Activated CD4-positive, alpha-beta T cell treated with anti-CD3 and anti-CD28 coated beads, Interleukin-2, amount 50 U/mL, for 1 hour (primary cell): ENCODE data around the gene EYS.
"Not testable (repeated sequence)": the region's sequence is repeated elsewhere in the genome, so short reads cannot be mapped to it uniquely, and the experiment has no call there.

Experiments used
- DNase-seq: peaks from one replicate; pipeline ENCODE4 v3.0.0-alpha.2; 2020

EYS gene

DNA sequence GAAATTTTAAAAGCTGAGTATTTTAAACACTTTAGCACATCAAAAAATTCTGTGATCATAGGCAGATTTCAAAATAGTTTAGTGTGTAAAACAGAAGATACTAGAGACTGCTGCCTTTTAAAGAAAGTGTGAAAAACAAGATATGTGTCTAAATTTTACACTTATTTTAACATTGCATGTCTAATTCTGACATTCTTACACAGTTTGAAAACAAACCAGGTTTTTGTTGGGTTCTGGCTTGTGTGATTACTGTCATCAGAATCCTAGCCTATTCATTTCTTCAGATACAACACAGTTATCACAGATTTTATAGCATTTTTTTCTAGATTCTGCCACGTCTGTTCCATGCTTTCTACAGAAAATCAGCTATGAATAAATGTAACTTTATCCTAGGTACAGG lies 257.1 kb downstream of the EYS start:
- DNase-seq = no peak

DNA sequence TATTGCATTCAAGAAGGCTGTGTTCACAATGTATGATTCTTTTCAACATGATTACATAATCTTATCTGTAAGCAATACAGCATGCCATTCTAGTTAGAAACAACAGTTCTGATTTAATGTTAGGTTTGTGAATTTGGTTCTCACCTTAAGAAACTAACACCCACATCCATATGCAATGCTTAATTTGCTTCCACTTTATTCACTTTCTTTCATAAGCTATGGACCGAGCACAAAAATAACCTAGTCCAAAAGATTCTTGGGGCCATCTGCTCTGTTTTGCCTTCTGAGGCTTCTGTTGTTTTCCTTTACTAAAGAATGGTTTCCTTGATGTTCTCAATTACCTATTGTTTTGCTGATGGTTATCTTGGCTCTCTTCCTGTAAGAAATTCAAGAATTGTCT lies 258.2 kb downstream of the EYS start:
- DNase-seq = no peak

DNA sequence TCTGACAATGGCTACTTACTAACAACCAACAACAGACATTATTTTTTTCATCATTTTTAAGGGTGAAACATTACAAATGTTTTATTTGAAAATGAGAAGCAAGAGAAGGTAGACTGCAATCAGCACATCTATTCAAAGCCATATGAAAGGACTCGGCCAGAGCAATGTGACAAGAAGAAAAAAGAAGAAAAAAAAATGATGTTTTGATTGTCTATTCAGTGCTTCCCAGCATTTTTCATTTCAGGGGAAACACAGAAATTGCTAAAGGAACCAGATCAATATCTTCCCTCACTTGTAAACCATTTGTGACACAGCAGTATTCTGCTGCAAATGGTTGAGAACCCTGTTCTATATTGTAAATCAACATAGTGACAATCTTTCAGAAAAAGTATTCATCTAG lies 270.7 kb downstream of the EYS start:
- DNase-seq = no peak

DNA sequence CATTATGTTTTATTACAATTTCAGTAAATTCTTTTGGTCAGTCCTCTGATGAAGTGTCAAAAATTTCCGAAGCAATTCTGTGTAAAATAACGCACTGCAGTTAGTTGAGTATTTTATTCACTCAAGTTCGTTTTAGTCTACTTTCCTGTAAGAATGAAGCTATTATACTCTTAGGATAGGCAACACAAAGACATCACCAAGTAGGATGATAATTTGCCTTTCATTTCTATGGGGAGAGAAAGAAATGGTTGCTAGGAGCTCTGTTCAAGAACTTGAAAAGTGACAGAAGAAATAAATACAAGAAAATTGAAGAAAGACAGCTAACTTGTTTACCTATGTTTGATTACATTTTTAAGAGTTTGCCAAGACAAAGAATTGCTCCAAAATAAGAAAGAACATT lies 290.4 kb downstream of the EYS start:
- DNase-seq = no peak

DNA sequence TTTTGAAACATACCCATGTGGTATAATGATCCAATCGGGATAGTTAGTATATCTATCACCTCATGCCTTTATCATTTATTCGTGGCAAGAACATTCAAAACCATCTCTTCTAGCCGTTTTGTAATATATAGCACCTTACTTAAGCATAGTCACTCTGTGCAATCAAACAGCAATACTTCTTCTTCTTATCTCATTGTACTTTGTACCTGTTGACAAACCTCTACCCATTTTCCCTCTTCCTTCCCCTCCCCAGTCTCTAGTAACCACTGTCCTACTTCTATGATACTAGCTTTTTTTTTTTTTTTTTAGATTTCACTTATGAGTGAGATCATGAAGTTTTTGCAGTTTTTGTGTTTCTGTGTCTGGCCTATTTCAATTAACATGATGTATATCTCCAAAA lies 296.7 kb downstream of the EYS start:
- DNase-seq = no peak

DNA sequence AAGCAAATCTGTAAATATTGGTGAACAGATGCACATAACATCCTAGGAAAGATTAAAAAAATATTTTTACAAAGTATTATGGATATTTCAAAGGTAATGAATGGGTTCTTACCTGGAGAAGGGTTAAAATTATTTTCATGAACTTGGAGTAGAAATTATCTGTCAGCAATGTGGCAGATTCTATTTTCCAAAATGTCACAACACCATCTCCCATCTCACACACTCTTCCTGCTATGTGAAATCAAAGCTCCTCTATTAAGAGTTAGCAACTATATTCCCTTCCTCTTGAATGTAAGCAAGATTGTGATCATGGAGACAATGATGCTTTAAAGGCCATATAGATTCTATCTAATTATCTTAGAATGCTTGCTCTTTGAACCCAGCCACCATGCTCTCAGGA lies 304.5 kb downstream of the EYS start:
- no peak for DNase-seq

DNA sequence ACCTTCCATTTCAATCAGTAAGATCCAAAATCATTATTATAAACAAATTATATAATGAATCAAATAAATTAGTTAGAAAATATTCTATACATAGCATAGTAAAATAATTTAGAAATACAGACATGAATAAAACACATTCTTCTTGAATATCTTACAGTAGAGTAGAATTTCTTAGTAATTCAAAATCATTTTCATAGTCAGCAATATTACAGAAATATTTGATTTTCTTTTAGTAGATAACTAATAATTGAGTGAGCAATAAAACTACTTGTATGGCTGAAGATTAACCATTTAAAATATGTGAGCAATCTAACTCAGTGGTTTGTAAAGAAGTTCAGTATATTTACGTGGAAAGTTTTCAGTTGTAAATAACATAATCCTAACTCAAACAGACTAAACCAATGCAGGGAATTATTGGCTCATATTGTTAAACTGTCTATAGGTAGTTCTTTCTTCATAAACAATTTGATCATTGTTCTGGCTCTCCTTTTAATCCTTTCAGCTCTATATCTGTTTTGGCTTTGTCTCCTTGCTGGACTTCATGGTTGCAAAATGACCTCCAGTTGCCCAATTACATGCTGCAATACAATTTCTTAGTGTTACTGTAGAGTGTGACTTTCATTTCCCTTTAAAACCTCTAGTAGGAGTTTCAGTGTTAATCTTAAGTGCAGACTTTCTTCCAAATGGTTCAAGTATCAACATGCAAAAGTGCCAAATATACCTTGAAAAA lies 307.5 kb downstream of the EYS start:
- DNase-seq = no peak

DNA sequence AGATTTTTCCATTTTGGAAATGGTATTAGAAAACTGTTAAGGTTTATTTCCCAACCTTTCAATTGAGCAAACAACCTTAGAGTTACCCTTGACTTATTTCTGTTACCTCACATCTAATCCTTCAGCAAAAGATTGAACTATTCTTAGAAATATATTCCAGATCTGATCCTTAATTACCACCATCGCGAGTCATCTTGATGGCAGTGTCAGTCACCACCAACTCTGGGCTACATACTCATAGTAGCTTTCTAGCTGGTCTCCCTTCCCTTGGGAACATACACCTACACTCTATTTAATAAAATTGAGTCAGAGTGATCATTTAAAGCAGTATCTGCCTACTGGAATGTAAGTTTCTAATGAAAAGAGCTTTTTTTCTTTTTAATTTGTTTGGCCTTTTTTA lies 308.2 kb downstream of the EYS start:
- DNase-seq = no peak

DNA sequence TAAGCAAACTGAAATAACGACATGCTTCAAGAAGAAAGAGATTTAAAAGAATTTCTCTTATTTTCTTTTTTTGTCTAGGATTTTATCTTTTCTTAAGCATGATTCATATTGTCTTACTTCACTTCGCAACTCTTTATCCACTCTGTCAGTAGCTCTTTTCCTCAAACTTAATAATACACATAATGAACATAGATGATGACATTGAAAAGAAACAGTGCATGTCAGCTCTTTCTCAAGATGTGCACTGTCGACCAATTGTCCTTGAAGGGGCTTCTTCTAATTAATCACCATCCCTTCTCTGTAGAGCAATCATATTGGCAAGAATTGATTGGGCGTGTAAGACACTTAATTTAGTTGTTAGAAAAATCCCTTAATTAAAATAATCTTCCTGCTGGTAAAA lies 356.5 kb downstream of the EYS start:
- DNase-seq = no peak

DNA sequence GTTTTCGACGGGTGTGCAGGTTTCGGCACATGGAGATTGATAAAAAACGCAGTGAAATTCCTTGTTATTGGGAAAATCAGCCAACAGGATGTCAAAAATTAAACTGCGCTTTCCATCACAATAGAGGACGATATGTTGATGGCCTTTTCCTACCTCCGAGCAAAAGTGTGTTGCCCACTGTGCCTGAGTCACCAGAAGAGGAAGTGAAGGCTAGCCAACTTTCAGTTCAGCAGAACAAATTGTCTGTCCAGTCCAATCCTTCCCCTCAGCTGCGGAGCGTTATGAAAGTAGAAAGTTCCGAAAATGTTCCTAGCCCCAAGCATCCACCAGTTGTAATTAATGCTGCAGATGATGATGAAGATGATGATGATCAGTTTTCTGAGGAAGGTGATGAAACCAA lies 404.4 kb downstream of the EYS start:
- DNase-seq = not testable (repeated sequence)

DNA sequence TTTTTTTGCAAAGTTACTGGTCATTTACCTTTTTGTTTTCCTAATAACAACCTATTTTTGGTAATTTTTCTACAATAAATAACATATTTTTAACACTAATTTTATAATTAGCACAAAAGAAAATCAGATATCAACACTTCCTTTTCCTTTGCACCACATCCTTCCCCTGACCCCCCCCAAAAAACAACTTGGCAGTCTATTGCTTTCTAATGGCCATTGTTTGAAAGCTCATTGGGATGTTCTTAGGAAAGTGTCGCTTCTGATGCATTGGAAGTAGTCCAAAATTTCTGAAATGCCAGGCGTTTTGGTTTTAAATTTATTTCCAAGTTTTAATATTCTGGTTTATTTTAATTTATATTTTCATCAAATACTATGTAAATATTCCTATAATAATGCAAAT lies 407.8 kb downstream of the EYS start:
- no peak for DNase-seq

DNA sequence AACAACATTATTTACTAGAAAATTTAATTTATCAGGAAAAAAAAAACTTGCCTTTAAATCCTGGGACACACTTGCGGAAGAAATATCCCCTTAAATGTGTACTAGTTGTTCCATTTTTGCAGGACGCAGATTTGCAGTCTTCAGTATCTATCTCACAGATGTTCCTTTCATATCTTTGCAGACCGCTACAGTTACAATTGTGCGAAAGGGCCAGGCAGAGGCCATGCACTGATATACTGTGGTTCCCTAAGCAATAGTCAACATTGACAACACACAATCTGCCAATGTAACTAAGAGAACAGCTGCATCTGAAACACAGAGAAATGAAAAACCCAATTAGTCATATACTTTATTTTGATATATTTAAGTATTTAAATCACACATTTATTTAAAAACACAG lies 411.2 kb downstream of the EYS start:
- DNase-seq = no peak

DNA sequence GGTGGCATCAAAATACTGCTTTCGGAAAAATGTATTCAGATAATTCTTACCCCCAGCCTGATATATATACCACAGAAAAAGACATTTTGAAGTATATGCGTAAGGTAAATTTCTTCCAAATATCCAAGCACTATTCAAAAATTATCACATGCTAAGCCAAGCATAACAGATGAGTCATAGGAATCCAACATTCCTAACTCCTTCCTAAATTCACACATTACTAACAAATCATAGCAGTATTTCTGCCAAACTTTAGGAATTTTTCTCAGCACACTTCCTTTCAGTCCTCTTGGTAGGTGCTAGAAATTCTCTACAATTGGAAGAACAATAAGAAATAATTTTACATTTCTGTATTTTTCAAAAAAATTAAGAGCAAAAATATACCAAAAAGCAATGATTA lies 417.5 kb downstream of the EYS start:
- no peak for DNase-seq

DNA sequence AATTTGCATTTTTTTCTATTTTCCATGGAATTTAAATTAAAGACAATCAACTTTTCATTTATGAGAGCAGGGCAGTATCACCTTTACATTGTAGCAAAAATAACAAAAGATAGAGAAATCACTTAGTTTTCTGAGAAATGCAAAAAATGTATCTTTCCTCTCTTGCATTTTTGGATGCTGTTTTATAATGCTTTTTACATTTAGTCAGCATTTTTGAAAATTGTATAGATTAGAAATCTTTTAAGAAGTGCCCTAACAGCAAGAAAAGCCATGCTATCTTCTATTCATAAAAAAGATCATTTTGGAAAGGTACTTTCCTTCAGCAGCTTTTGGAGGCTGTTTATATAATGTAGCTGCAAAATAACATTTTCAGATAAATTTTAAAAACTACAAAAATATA lies 421.8 kb downstream of the EYS start:
- no peak for DNase-seq

DNA sequence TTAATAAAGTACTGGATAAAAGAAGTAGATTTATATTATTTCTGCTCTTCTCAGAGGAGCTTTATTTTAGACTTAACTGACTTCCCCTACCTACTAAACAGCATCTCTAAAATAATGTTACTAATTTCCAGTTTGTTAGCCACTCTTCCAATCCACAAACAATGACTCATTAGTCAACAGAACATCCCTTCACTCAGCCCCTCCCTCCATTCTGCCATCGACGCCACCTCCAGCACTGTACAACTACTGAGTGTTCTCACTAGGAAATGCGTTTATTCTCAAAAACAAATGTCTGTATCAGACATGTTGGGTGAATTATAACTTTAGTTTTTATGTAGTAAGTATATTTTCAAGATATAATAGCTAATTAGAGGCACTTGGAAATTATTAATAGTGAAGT lies 427.0 kb downstream of the EYS start:
- no peak for DNase-seq

DNA sequence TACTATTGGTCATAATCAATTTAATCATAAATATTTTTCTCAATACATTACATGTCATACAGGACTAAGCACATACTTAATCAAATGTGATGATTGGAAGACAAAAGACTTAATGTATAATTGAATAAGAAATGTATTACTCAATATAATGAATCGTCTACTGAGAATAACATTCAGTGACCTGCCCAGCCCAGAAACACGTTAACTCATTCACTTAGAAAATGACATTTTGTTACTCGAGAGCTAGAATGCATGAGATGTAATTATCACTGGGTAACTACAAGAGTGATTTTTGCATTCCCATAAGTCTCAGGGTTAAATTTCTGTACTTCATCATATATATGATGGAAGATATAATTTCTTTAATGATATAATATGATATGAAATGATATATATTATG lies 444.8 kb downstream of the EYS start:
- no peak for DNase-seq

DNA sequence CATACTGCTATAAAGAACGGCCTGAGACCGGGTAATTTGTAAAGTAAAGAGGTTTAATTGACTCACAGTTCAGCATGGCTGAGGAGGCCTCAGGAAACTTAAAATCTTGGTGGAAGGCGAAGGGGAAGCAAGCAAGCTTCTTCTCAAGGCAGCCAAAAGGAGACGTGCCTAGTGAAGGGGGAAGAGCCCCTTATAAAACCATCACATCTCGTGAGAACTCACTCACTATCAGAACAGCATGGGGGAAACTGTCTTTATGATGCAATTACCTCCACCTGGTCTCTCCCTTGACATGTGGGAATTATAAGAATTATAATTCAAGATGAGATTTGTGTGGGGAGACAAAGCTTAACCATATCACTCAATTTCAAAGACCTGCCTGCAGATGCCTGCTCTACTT lies 447.0 kb downstream of the EYS start:
- no peak for DNase-seq

DNA sequence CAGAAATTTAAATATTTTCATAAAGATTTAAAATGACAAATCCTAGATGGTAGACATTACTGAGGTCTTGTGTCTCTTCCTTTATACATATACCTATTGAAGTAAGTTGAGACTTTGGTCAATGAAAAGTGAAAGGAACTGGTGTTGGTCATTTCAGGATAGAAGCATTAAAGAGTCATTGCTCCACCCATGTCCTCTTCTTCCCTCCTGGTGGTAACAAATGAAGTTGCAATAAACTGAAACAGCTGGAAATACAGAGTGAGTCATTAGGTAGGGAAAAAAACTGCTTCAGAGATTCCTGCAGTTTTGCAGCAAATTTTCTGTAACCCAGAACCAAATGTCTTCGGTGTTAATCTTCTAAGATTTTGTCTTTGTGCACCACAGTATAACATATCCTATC lies 448.0 kb downstream of the EYS start:
- DNase-seq = no peak

DNA sequence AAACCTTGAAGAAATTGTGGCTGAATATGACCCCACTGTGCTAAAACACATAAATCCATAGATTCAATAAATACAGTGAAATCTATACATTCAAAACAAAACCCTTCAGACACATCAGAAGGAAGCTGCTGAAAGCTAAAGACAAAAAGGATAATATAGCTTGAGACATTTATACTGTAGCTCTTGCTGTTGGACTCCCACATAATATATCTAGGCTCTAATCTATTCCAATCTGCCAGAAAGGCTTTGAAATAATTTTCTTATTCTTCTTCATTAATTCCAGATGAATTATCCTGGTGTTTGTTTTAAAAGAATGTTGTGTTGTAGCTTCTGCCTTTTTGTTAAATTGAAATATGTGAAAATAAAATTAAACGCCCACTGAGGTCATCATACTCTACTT lies 454.0 kb downstream of the EYS start:
- DNase-seq = no peak

DNA sequence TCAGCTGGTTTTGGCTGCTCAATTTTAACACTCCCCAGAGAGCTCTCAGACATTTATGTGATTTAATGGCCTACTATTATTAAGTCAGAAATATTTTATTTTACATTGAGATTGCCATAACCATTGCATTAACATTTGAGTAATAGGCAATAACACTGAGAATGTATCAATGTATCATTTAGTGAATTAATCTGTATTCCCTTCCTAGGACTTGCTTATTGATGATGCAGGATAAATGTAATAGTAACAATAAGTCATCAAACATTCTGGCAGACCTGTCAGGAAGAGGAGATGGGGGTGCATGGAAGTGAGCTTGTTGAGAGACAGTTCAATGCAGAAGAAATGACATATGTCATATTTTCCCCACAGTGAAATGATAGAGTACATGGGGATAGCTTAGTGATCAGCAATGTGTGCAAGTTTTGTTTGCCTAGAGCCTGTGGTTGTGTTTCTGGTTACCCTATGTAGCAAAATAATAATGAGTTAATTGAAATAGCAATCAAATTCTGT lies 458.9 kb downstream of the EYS start:
- no peak for DNase-seq

DNA sequence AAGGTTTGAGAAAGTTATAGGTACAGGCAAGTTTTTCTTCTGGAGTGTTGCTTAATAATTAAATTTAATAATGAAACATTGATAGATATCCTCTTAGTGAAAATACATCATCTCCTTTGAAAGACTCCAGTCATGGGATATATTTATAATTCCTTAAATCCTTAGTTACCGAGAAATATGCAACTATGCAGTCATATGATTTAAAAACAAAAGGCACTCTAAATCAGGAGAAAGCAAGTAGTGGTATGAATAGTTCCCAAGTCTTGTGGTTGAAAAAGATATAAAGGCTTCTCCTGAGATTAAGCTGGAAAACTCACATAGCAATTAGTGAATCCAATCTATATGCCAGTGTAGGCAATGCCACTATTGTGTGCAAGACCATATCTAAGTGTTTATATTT lies 475.4 kb downstream of the EYS start:
- DNase-seq = no peak

DNA sequence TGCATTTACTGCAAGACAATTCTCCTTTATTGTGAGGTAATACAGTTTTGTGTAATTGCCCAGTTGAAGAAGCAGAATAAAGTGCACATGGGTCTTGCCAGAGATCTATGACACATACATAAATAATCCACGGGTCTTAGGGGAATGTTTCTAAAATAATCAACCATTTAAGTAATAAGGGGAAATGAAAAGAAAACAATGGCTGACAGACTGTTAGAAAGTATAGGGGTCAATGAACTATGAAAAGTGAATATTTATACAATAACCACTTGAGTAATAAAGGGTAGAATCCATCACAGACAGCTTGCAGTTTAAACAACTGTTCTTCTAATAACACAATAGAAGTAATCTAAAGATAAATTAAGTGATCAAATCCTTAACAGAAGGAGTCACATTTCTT lies 477.2 kb downstream of the EYS start:
- DNase-seq = no peak

DNA sequence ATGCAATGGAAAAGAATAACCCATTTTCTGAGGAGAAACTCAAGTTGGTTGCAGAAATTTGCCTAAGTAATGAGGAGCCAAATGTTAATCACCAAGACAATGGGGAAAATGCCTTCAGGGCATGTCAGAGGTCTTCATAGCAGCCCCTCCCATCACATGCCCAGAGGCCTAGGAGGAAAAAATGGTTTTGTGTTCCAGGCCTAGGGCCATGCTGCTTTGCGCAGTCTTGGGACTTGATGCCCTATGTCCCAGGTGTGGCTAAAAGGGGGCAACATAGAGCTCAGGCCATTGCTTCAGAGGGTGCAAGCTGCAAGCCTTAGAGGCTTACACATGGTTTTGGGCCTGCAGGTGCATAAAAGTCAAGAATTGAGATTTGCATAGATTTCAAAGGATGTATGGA lies 485.9 kb downstream of the EYS start:
- no peak for DNase-seq

DNA sequence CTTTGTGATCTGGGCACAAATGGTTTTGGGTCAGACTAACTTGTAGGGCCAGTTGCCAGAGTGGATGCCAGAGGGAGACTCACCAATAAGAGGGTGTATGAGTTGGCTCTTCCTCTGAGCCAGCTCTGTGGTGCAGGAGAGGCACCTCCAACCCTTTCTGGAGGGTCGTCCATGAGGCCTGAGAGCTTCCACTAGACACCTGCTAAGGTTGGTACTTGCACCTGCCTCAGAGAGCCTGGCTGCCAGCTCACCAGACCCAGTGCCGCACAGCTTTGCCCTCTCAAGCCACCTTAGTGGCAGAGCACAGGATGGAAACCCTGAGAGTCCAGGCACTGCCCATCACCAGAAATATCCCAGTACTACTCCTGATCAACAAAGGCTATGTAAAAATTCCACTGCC lies 504.3 kb downstream of the EYS start:
- no peak for DNase-seq

DNA sequence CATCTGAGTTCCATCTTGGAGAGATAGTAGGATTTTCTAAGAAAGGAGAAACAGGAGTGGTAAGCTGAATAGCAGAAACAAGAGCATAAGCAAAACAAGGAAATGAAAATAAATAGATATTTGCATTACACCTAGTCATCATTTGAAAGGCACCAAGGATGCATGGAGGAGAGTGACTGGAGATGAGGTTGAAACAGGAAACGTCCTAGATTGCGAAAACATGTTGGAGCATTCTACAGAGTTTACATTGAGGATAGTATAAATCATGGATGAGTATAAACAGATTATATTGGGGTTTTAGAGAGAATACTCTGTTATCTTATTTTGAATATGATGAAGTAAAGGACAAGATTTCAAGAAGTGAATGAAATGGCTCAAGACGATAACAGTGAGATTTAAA lies 507.3 kb downstream of the EYS start:
- DNase-seq = no peak

DNA sequence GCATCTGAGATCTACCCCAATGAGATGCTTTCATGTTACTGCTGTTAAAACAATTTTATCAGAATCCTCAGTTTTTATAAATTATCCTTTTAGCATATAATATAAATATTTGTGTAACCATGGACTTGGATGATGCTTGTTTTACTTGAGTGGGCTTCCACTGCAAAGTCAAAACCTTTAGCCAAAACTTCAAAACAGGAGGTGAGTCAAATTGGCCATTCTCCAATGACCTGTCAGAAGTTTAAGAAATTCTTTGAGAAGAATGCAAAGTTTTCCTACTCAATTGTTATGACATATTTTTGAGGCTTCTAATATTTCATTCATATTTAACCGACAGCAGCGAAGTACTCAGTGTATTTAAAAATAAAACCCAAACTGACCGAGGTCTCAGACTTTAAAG lies 507.9 kb downstream of the EYS start:
- DNase-seq = no peak
